IPS-18a (cell line): ENCODE data around the gene ARHGEF6.

Experiments used
- H3K27ac ChIP-seq: one replicate; pipeline ENCODE4 v1.5.1; 2013; ENCODE audit warnings: low read length
- H3K27me3 ChIP-seq: one replicate; pipeline ENCODE4 v1.6.1; 2013; ENCODE audit warnings: mild to moderate bottlenecking, low read length; ENCODE audit not compliant: control insufficient read depth, insufficient read depth
- H3K36me3 ChIP-seq: one replicate; pipeline ENCODE4 v1.6.1; 2013; ENCODE audit warnings: low read depth, low read length; ENCODE audit not compliant: control insufficient read depth
- H3K4me1 ChIP-seq: one replicate; pipeline ENCODE4 v1.6.1; 2013; ENCODE audit warnings: low read depth, low read length; ENCODE audit not compliant: control insufficient read depth
- H3K4me3 ChIP-seq: one replicate; pipeline ENCODE4 v1.5.1; 2013; ENCODE audit warnings: low read length
- H3K9ac ChIP-seq: one replicate; pipeline ENCODE4 v1.6.1; 2013; ENCODE audit warnings: mild to moderate bottlenecking, low read length, moderate library complexity
- H3K9me3 ChIP-seq: one replicate; pipeline ENCODE4 v1.6.1; 2013; ENCODE audit warnings: low read depth, low read length; ENCODE audit not compliant: control insufficient read depth

ARHGEF6 gene

GRCh38 chrX:136764206-136764605 lies 16.5 kb downstream of the ARHGEF6 start:
- Histone ChIP-seq H3K9me3 (peaks cover 6% of the 10 kb centered on the region), H3K4me3 (no peak overlapping the region), H3K27ac (no peak overlapping the region), H3K4me1 (peaks cover 16% of the 10 kb centered on the region), H3K9ac (no peak overlapping the region), H3K27me3 (peaks cover 10% of the 10 kb centered on the region), H3K36me3 (no peaks in the 10 kb centered on the region)

- H3K27me3 ChIP-seq, result peaks cover 10% of the 10 kb centered on the region
- H3K9me3 ChIP-seq, result peaks cover 6% of the 10 kb centered on the region
- H3K9ac ChIP-seq, result no peak overlapping the region
- no peak overlapping the region for H3K4me3 ChIP-seq
- H3K4me1 ChIP-seq, result peaks cover 11% of the 10 kb centered on the region
- H3K27ac ChIP-seq, result no peak overlapping the region
- no peaks in the 10 kb centered on the region for H3K36me3 ChIP-seq
Measured at GRCh38 chrX:136762820-136763452, 17.8 kb downstream of the ARHGEF6 start.

- Histone ChIP-seq H3K9me3 (peaks cover 8% of the 10 kb centered on the region), H3K4me1 (peaks cover 9% of the 10 kb centered on the region), H3K27me3 (peaks cover 6% of the 10 kb centered on the region), H3K9ac (no peak overlapping the region), H3K4me3 (no peak overlapping the region), H3K36me3 (no peaks in the 10 kb centered on the region), H3K27ac (no peak overlapping the region)
Measured at GRCh38 chrX:136761421-136761820, 19.3 kb downstream of the ARHGEF6 start.

- no peaks in the 10 kb centered on the region for H3K27me3 ChIP-seq
- H3K36me3 ChIP-seq, result no peaks in the 10 kb centered on the region
- no peak overlapping the region for H3K27ac ChIP-seq
- peaks cover 9% of the 10 kb centered on the region for H3K4me1 ChIP-seq
- peaks cover 8% of the 10 kb centered on the region for H3K9me3 ChIP-seq
- H3K4me3 ChIP-seq, result no peak overlapping the region
- H3K9ac ChIP-seq, result no peak overlapping the region
Measured at GRCh38 chrX:136759968-136760367, 20.8 kb downstream of the ARHGEF6 start.

- no peaks in the 10 kb centered on the region for H3K36me3 ChIP-seq
- no peak overlapping the region for H3K27ac ChIP-seq
- no peaks in the 10 kb centered on the region for H3K27me3 ChIP-seq
- no peak overlapping the region for H3K4me3 ChIP-seq
- peaks cover 19% of the 10 kb centered on the region for H3K9me3 ChIP-seq
- H3K4me1 ChIP-seq, result peaks cover 9% of the 10 kb centered on the region
- H3K9ac ChIP-seq, result no peak overlapping the region
Measured at GRCh38 chrX:136755411-136755810, 25.3 kb downstream of the ARHGEF6 start.

- peaks cover under 1% of the 10 kb centered on the region for H3K4me1 ChIP-seq
- peaks cover 16% of the 10 kb centered on the region for H3K9me3 ChIP-seq
- H3K36me3 ChIP-seq, result no peaks in the 10 kb centered on the region
- no peaks in the 10 kb centered on the region for H3K27me3 ChIP-seq
- H3K4me3 ChIP-seq, result no peak overlapping the region
- no peak overlapping the region for H3K27ac ChIP-seq
- no peak overlapping the region for H3K9ac ChIP-seq
Measured at GRCh38 chrX:136754651-136755050, 26.1 kb downstream of the ARHGEF6 start.

- Histone ChIP-seq H3K27me3 (no peaks in the 10 kb centered on the region), H3K4me3 (no peak overlapping the region)
Measured at GRCh38 chrX:136752796-136753195, 27.9 kb downstream of the ARHGEF6 start.

GRCh38 chrX:136752346-136752745 lies 28.4 kb downstream of the ARHGEF6 start:
- Histone ChIP-seq H3K4me1 (no peaks in the 10 kb centered on the region), H3K9me3 (peaks cover 11% of the 10 kb centered on the region), H3K9ac (no peak overlapping the region), H3K27me3 (no peaks in the 10 kb centered on the region), H3K4me3 (no peak overlapping the region), H3K36me3 (no peaks in the 10 kb centered on the region), H3K27ac (no peak overlapping the region)

More at GRCh38 chrX:136752796-136753195, 27.9 kb downstream of the ARHGEF6 start:
- Histone ChIP-seq H3K27ac (no peak overlapping the region), H3K4me1 (no peaks in the 10 kb centered on the region), H3K9ac (no peak overlapping the region), H3K9me3 (peaks cover 13% of the 10 kb centered on the region), H3K36me3 (no peaks in the 10 kb centered on the region)

- Histone ChIP-seq H3K9ac (no peak overlapping the region), H3K9me3 (peaks cover 11% of the 10 kb centered on the region), H3K27me3 (no peaks in the 10 kb centered on the region), H3K4me3 (no peak overlapping the region), H3K36me3 (no peaks in the 10 kb centered on the region), H3K27ac (no peak overlapping the region), H3K4me1 (no peaks in the 10 kb centered on the region)
Measured at GRCh38 chrX:136750364-136750763, 30.4 kb downstream of the ARHGEF6 start.

GRCh38 chrX:136747003-136747986 lies 33.4 kb downstream of the ARHGEF6 start:
- no peaks in the 10 kb centered on the region for H3K36me3 ChIP-seq
- no peak overlapping the region for H3K27ac ChIP-seq
- no peak overlapping the region for H3K9ac ChIP-seq
- no peaks in the 10 kb centered on the region for H3K9me3 ChIP-seq
- no peak overlapping the region for H3K4me3 ChIP-seq
- peaks cover 5% of the 10 kb centered on the region for H3K4me1 ChIP-seq
- H3K27me3 ChIP-seq, result no peaks in the 10 kb centered on the region

GRCh38 chrX:136745215-136746173 lies 35.2 kb downstream of the ARHGEF6 start:
- Histone ChIP-seq H3K27ac (no peak overlapping the region), H3K9ac (no peak overlapping the region), H3K4me1 (peaks cover 5% of the 10 kb centered on the region), H3K9me3 (peaks cover 7% of the 10 kb centered on the region), H3K27me3 (no peaks in the 10 kb centered on the region), H3K36me3 (no peaks in the 10 kb centered on the region), H3K4me3 (no peak overlapping the region)
